GM21723 (cell line): ENCODE data around the gene ARHGAP19.

Source experiments
- ATAC-seq: cut with Tn5 transposase; IDR thresholded peaks from one replicate; pipeline ENCODE4 v1.9.1; 2021; ENCODE audit warnings: mild to moderate bottlenecking, moderate library complexity; ENCODE audit not compliant: unreplicated experiment

ARHGAP19 gene

GRCh38 chr10:97230146-97230545 lies 62.3 kb downstream of the ARHGAP19 start:
- ATAC-seq: no peak

DNA sequence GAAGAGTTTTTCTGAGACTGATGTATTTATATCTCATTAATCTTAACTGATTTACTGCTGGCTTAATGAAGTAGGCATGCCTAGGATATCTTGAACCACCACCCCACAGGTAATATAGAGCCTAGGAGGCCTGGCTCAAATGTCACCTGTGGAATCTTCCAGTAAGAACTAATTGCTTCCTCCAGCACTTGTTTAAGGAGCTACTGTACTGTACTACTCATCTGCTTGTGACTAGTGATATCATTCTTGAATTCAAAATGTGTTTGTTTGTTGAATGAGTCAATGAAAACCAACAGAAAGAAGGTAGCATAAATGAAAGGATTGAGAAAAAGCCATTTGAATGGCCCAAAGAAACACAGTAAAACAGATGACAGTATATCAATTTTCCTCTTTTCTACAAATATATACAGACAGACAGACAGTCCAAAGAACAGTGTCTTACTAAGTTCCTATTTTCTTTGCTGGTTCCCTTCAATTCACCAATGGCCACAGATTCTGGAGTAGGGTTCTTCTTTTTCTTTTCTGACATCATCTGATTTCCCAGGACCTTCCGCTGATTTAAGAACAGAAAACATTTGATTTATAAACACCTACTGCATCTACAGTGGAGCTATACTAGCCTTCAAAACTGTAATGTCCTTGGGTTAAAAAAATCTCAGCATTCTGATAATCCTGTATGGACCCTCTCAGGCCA lies 63.0 kb downstream of the ARHGAP19 start:
- ATAC-seq: no peak

GRCh38 chr10:97228775-97229157 lies 63.7 kb downstream of the ARHGAP19 start:
- ATAC-seq: no peak

GRCh38 chr10:97228130-97228774 lies 64.2 kb downstream of the ARHGAP19 start:
- ATAC-seq: no peak

GRCh38 chr10:97226398-97226797 lies 66.0 kb downstream of the ARHGAP19 start:
- ATAC-seq: no peak

DNA sequence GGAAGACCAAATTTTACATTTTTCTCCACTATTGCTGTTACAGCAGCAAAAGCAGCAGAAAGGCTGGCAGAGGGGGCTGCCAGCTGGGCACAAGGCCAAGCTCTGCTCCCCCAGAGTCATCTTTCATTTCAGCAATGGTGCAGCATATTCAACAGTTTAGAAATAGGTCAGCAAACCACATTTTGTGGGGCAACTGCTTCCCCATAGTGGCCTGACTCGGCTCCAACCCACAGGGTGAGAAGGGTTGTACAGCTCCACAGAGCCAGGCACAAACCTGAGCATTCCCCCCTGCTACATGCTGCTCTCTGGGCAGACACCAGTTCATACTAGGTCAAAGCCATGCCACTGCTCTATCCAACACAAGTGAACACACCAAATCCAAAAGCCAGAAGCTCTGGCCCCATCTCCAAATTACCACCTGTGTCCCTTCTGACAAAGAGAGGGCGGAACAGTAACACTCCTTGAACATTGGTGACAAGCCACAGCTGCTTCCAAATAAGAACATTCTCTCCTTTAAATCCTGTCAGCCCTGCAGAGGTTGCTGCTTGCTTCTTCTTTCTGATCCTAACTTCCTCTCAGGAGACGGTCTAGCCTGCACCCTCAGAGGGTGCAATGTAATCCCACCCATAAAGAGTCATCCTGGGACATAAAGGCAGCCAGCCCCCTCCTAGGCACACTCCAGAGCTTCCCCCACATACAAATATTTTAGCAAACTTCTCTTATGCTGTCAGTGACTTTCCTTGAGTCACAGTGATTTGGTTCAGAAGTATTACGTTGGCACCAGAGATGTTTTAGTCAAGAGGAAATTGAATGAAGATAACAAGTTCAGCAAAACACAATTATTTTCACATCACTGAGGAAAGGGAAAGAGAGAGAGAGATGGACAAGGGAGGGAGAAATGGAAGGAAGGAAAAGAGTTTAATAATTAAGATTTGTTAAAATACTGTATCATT lies 67.7 kb downstream of the ARHGAP19 start:
- ATAC-seq: no peak

DNA sequence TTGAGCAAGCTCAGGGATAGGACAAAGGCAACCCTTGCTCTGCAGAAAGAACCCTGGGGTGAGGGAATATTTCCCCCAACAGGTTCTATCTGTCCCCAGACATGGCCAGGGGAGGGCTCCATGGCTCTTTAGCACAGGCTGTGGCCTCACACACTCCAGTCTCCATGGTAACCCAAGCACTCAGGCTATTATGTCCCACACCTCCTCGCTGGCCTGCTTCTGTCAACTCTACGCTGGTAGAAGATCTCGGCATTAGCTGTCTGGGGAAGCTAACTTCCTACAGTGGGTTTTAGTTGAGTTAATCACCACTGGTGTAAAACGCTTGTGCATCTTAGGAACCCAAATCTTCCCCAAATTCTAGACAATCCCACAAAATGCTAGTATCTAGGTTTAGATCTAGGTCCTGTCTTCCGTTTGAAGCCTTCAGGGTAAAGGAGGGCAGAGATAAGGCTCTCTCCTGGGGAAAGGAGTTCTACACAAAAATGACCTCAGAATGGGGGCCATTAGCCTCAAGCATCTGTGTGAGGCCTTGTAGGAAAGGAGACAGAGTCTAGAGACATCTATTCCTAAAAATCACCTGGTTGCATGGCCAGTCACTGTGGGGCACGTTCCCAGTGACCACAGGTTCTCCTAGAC lies 70.0 kb downstream of the ARHGAP19 start:
- no peak for ATAC-seq

DNA sequence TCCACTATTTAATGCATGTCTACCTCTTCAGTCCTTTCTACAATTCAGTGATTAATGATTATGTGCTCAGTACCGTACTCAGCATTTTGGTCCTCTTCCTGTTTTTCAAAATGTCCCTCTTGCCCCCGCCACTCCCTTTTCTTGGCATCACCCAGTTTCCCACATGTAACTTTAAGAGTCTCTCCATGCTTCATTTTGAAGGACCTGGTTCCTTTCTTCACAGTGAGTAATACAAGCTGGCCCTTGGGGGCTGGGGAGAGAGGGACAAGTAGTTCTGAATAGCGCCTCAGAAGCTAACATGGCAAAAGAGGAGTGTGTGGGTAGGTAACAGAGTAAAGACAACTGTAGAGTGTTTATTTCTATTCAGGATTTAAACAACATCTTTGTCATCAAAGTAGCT lies 72.1 kb downstream of the ARHGAP19 start:
- no peak for ATAC-seq

GRCh38 chr10:97217299-97217698 lies 75.1 kb downstream of the ARHGAP19 start:
- no peak for ATAC-seq

DNA sequence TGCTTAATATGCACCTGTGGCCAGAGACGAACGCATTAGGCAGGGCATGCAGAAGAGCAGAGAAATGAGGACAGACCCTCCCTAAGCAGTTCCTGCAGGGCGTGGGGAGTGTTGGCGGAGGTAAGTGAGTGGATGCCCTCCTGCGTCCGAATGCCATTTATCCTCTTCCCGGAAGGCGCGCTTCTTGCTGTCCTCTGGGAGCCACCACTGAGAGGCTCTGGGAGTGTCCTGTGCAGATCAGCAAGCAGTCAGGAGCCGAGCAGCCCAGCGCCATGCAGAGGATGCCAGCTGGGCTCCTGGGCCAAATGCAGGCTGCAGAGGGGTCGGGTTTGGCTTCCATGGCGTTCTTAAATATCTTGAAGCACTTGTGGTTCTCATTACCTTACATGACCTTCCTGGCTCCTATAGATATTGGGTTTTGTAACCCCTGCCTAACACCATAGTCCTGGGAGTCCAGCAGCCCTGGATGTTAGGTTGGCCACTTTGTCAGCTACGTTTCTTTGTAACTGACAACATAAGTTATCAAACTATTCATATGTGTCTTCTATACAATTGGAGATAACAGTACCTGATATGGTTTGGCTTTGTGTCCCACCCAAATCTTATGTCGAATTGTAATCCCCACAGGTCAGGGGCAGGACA lies 76.7 kb downstream of the ARHGAP19 start:
- no peak for ATAC-seq

DNA sequence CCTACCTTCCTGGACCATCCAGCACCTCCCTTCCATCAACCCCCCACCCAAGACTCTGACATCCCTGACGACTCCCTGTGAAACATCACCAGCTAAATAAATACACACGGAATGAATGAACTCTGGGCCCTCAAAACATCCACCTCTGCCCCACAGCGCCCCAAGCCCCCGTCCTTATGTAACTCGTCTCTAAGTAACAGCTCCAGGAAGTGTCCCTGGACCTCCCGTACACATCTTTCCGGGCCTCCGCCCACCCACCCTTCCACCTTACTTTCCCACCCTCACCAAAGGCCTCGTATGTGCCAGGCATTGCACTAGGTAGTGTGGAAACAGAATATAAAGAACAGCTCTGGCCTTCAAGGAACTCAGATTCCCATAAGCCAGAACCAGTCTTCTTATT lies 79.0 kb downstream of the ARHGAP19 start:
- no peak for ATAC-seq

- ATAC-seq: no peak
These were observed 81.2 kb downstream of the ARHGAP19 start for GRCh38 chr10:97211229-97211628.

GRCh38 chr10:97210543-97210960 lies 81.9 kb downstream of the ARHGAP19 start:
- ATAC-seq: no peak

- ATAC-seq: no peak
These were observed 84.6 kb downstream of the ARHGAP19 start for GRCh38 chr10:97207756-97208346.

- no peak for ATAC-seq
These were observed 85.3 kb downstream of the ARHGAP19 start for GRCh38 chr10:97207131-97207530.

DNA sequence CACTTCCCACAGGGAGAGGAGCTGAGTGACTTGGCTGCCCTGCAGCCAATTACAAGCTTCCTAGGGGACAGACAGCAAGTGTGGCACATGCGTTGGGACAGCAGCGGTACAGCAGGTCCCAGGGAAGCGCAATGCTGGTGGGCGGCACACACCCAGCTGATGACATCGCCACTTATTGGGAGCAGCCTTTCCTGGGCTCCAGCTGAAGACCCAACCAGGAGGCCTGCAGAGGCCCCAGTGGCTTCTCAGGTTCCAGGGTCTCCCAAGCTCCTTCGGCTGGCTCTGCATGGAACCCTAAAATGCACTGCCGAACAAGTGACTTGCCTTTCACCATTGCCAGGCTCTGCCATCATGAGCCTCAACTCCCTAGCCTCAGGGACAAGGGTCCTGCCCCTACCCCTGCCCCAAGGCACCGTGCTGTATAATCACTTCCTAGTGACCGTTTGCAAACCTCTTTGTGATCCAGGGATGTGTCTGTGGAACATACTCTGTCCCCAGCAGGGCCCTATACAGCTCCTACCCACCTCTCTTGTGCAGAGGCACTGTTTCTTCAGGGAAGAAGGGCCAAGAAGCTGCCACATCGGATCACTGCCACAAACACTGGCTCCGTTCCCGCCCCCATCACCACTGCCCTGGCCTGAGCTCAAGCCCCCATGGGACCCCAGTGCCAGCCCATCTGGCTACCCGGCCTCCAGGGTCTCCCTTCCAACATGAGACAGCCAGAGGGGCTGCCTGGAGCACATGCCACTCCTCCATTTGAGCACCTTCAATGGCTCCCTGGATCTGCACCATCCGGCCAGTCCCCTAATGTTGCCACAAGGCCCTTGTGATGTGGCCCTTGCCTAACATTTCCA lies 87.4 kb downstream of the ARHGAP19 start:
- no peak for ATAC-seq

DNA sequence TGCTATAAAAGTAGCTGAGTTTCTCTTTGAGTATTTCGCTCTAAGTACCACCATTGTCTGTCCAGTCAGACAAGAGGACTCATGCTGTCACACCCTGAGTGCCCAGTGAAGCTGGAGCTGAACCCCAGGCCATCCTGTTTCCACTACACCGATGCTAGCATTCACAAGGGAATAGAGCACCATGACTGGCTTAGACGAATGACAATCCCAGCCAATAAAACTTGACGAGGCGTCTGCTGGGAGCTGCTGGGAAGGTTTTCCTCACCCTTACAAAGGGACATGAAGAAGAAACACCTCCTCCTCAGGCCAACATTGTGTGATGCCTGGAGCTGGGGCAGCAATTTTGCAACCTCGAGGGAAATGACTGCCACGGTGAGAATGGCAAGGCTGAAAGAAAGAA lies 89.2 kb downstream of the ARHGAP19 start:
- ATAC-seq: no peak

- ATAC-seq: no peak
These were observed 91.8 kb downstream of the ARHGAP19 start for GRCh38 chr10:97200616-97201015.

DNA sequence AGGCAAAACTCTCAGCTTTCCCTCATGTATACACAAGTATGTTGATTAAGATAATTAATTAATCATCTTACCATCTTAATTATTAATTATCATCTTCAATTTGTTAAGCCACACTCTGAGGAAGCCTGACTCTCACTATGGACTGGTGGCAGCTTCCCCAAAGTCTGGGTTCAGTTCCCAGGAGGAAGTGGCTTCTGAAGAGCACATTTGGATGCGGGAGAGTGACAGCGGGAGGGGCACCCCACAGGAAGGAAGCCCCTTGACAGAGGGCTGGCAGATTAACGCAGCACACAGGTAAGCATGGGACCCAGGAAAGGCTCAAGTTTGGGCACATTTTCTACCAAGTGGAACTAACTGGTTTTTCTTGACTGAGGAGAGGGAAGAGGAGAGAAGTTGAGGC lies 93.3 kb downstream of the ARHGAP19 start:
- no peak for ATAC-seq
